Right lobe of liver (tissue), 6 donors: ENCODE results near the gene TNFAIP3. TPM values are rescaled to one million over a fixed set of nuclear protein-coding genes. Genes with fewer than 3 reads are reported as not detected.

Source experiments
- ATAC-seq, 4 donors: fragments of 200-7000 bp; cut with Tn5 transposase; one replicate each; pipeline ENCODE4 v1.9.1; 2020; ENCODE audit warnings: mild to moderate bottlenecking in 4 of 4, moderate library complexity in 4 of 4
- DNase-seq, 3 donors: peaks; one replicate each; pipeline ENCODE4 v3.0.0-alpha.2; 2020
- H3K27ac ChIP-seq, 3 donors: fragments of 200-600 bp; one replicate each; pipeline ENCODE4 v1.8.0; 2022
- H3K27me3 ChIP-seq, 2 donors: fragments of 200-600 bp; one replicate each; pipeline ENCODE4 v1.8.0; 2022
- H3K36me3 ChIP-seq, 4 donors: fragments of 200-600 bp; sonication (generic) in 1 of 4; one replicate each; pipeline versions ENCODE4 v1.5.1 to v1.8.0; 2017 to 2022; ENCODE audit warnings: control low read depth in 1 of 4
- H3K4me1 ChIP-seq, 4 donors: fragments of 200-600 bp; sonication (generic) in 1 of 4; one replicate each; pipeline versions ENCODE4 v1.5.1 to v1.8.0; 2017 to 2022; ENCODE audit warnings: control low read depth in 1 of 4
- H3K4me3 ChIP-seq, 3 donors: fragments of 200-600 bp; one replicate each; pipeline ENCODE4 v1.8.0; 2022
- H3K9me3 ChIP-seq, 4 donors: fragments of 200-600 bp; sonication (generic) in 1 of 4; one replicate each; pipeline versions ENCODE4 v1.5.1 to v1.8.0; 2017 to 2022; ENCODE audit warnings: control low read depth in 1 of 4
- POLR2A ChIP-seq: fragments of 450-650 bp; IDR thresholded peaks from one replicate; pipeline ENCODE4 v1.6.1; 2017; ENCODE audit warnings: antibody characterized with exemption, mild to moderate bottlenecking
- WGBS: methylation state at CpG from one replicate; pipeline ENCODE4 v1.1.6; 2018; ENCODE audit warnings: low coverage, low lambda C conversion rate; ENCODE audit not compliant: insufficient coverage; ENCODE audit errors: missing lambda C conversion rate; 5-methylcytosine and 5-hydroxymethylcytosine counted together
- intact Hi-C, 2 donors: fragments of 100-400 bp; cut with DNase I; formaldehyde crosslinking; loops; one replicate each; pipeline versions ENCODE4 v1.11.2 to v1.14.1; 2022
- total RNA-seq, 6 experiments: library from RNA; depleted of rRNA in 2 of 6; stranded (reverse); fragments of >200 nt in 2 of 6; fragmentation: NEBNext Ultra II Directional in 3 of 6; extraction: Animal tissue kit (Norgen Biotek cat#: 25700) in 3 of 6; gene quantifications; one replicate each; pipeline versions ENCODE4 v1.1.0 to v1.2.4, GENCODE V29; 2016 to 2023
- TF ChIP-seq, protein P1 (sequence below), 4 donors: fragments of 200-600 bp in 3 of 4; fragments of 450-650 bp in 1 of 4; IDR thresholded peaks; one replicate each; pipeline versions ENCODE4 v1.5.1 to v1.8.0; 2016 to 2022; ENCODE audit warnings: antibody characterized with exemption in 4 of 4, mild to moderate bottlenecking in 2 of 4
- donor health status: DM: no; HTN: yes; CAD: no.
- donor health status: DM: no; HTN: no; CAD: no.
- donor health status: DM: no; HTN: no; CAD: no.
- donor health status: DM: no; HTN: yes; CAD: no.
- donor health status: DM: no; HTN: yes; CAD: no.

Gene TNFAIP3
- total RNA-seq, 6 experiments from 2014 or later: 8.3 to 38.1 (median 13.6) TPM

GRCh38 chr6:137919837-137920730 is 53.0 kb downstream of the TNFAIP3 start:
- TF ChIP-seq, protein P1, sequence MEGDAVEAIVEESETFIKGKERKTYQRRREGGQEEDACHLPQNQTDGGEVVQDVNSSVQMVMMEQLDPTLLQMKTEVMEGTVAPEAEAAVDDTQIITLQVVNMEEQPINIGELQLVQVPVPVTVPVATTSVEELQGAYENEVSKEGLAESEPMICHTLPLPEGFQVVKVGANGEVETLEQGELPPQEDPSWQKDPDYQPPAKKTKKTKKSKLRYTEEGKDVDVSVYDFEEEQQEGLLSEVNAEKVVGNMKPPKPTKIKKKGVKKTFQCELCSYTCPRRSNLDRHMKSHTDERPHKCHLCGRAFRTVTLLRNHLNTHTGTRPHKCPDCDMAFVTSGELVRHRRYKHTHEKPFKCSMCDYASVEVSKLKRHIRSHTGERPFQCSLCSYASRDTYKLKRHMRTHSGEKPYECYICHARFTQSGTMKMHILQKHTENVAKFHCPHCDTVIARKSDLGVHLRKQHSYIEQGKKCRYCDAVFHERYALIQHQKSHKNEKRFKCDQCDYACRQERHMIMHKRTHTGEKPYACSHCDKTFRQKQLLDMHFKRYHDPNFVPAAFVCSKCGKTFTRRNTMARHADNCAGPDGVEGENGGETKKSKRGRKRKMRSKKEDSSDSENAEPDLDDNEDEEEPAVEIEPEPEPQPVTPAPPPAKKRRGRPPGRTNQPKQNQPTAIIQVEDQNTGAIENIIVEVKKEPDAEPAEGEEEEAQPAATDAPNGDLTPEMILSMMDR (IDR thresholded peaks at IDR 0.05): no peak
- TF ChIP-seq POLR2A: no peak
- H3K27ac ChIP-seq: no peak overlapping the region
- no peak for DNase-seq
- H3K36me3 ChIP-seq: no peaks in the 10 kb centered on the region
- no peak overlapping the region for H3K4me3 ChIP-seq
- H3K4me1 ChIP-seq: no peaks in the 10 kb centered on the region
- no peaks in the 10 kb centered on the region for H3K27me3 ChIP-seq
- H3K9me3 ChIP-seq: no peaks in the 10 kb centered on the region
- peak in 1 of 4 donors; percentile 15 for ATAC-seq
- intact Hi-C loops: no loop called here
- 70% methylated on average over 5 of the region's 8 CpGs for WGBS

DNA sequence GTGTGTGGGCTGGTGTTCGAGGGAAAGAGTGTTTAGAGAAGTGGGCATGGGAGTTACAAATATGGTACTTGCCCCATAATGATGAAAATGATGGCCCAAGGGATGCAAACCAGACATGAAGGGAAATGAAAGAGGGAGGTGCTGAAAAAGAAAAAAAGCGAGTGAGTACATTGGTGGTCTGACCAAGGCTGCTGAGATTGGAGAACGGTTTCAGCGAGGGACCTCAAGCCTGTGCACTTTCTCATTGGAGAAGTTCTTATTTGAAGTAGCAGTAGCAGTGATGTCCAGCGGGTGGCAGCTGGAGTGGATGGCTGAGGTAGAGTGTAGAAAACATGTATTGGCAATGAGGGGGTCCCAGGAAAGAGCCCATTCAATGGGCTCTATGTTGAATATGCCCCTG is 54.8 kb downstream of the TNFAIP3 start:
- Histone ChIP-seq H3K9me3 (no peaks in the 10 kb centered on the region), H3K4me3 (no peak overlapping the region), H3K36me3 (no peaks in the 10 kb centered on the region), H3K4me1 (no peaks in the 10 kb centered on the region), H3K27ac (no peak overlapping the region), H3K27me3 (no peaks in the 10 kb centered on the region)
- DNase-seq (no peak), ATAC-seq (peak in 1 of 4 donors; percentile 25)
- intact Hi-C loops: no loop called here
- TF ChIP-seq, protein P1 (IDR thresholded peaks at IDR 0.05): peak in 1 of 4 donors; percentile 8
- no peak for TF ChIP-seq POLR2A
- WGBS: 79% methylated on average over 5 of the region's 5 CpGs

DNA sequence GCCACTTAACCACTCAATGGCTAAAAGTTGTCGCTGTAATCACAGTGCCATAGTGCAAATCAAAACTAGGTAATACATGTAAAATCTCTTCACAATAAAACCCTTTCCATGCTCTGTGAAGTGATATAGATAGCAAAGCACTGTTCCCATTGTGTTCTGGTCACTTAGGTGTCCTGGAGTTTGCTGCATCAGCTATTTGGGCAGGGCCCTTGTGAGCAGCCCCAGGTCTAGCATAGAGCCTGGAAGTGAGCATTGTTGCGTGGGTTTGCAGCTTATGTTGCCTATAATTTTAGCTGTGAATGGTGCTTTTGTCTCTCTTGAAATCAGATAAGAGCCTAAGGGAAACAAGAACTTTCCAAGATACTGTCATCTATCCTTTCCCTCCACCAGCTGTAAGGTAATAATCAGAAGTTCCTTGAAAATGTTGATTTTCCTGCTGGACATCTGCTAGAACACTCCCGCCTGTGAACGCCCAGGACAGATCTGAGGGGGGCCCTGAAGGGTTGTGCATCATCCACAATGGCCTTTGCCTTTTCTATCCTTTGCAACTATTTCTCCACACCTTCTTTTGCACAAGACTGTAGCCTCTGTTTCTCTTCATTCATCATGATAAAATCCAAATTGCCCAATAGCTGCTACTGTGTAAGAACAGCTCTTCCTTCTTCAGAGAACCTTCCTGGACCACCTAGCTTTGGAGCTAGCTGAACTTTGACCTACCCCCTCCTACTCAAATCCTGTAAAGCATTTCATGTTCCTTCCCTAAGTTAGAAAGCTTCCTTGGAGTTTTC is 57.0 kb downstream of the TNFAIP3 start:
- no peaks in the 10 kb centered on the region for H3K4me1 ChIP-seq
- intact Hi-C loops: no loop called here
- TF ChIP-seq, protein P1 (IDR thresholded peaks at IDR 0.05): no peak
- TF ChIP-seq POLR2A: no peak
- DNase-seq: no peak
- WGBS: 100% methylated on average over 1 of the region's 4 CpGs
- no peaks in the 10 kb centered on the region for H3K27me3 ChIP-seq
- H3K27ac ChIP-seq: no peak overlapping the region
- ATAC-seq: no peak
- H3K36me3 ChIP-seq: no peaks in the 10 kb centered on the region
- H3K4me3 ChIP-seq: no peak overlapping the region
- no peaks in the 10 kb centered on the region for H3K9me3 ChIP-seq

- Histone ChIP-seq H3K4me3 (no peak overlapping the region), H3K27ac (no peak overlapping the region), H3K9me3 (no peaks in the 10 kb centered on the region), H3K27me3 (no peaks in the 10 kb centered on the region), H3K36me3 (no peaks in the 10 kb centered on the region), H3K4me1 (no peaks in the 10 kb centered on the region)
- WGBS: 87% methylated on average over 12 of the region's 12 CpGs
- no peak for ATAC-seq
- TF ChIP-seq, protein P1 (IDR thresholded peaks at IDR 0.05): no peak
- TF ChIP-seq POLR2A: no peak
- intact Hi-C loops: no loop called here
- no peak for DNase-seq
Observed at GRCh38 chr6:137925141-137925698, 58.2 kb downstream of the TNFAIP3 start.
